Transverse colon (tissue), 4 donors: ENCODE results near the gene NFIA. TPM values are rescaled to one million over a fixed set of nuclear protein-coding genes. Genes with fewer than 3 reads are reported as not detected.

Experiments used
- DNase-seq: peaks from one replicate; pipeline ENCODE4 v3.0.0-alpha.2; 2019
- H3K27ac ChIP-seq, 4 donors: fragments of 200-600 bp; sonication (generic); 2 replicates each; pipeline ENCODE4 v1.5.1; 2016 to 2018; ENCODE audit warnings: inconsistent platforms in 4 of 4
- H3K27me3 ChIP-seq: fragments of 200-600 bp; sonication (generic); 2 replicates; pipeline ENCODE4 v1.5.1; 2017; ENCODE audit warnings: inconsistent platforms
- H3K36me3 ChIP-seq, 4 donors: fragments of 200-600 bp; sonication (generic); 2 replicates each; pipeline ENCODE4 v1.5.1; 2017 to 2019; ENCODE audit warnings: inconsistent platforms in 4 of 4
- H3K4me1 ChIP-seq, 4 donors: fragments of 200-600 bp; sonication (generic); 2 replicates each; pipeline ENCODE4 v1.5.1; 2017 to 2020; ENCODE audit warnings: inconsistent platforms in 4 of 4
- H3K4me3 ChIP-seq, 4 donors: fragments of 200-600 bp; sonication (generic); 1 replicate in 1 of 4; 2 replicates in 3 of 4; pipeline versions ENCODE4 v1.5.1 to v1.6.1; 2017 to 2019; ENCODE audit warnings: inconsistent platforms in 4 of 4
- H3K9me3 ChIP-seq, 2 donors: fragments of 200-600 bp; sonication (generic); 2 replicates each; pipeline ENCODE4 v1.5.1; 2017 to 2019; ENCODE audit warnings: inconsistent platforms in 2 of 2
- EP300 ChIP-seq: sonication (generic); formaldehyde crosslinking; IDR thresholded peaks from one replicate; pipeline ENCODE4 v1.6.1; 2017; ENCODE audit warnings: antibody characterized with exemption, low read depth
- POLR2A ChIP-seq: fragments of 450-650 bp; IDR thresholded peaks from one replicate; pipeline ENCODE4 v1.6.1; 2016; ENCODE audit warnings: antibody characterized with exemption, mild to moderate bottlenecking, moderate library complexity
- POLR2AphosphoS5 ChIP-seq, 3 donors: sonication (generic); formaldehyde crosslinking; IDR thresholded peaks; one replicate each; pipeline ENCODE4 v1.6.1; 2016; ENCODE audit warnings: antibody characterized with exemption in 3 of 3
- whole genome bisulfite sequencing, 2 donors: methylation state at CpG; one replicate each; pipeline ENCODE4 v1.1.5; 2018; ENCODE audit warnings: low coverage in 1 of 2; 5-methylcytosine and 5-hydroxymethylcytosine counted together
- in situ Hi-C, 4 donors: fragments of 200-750 bp; cut with MboI; loops; one replicate each; pipeline versions ENCODE4 v1.15.0 to v1.15.1; 2017; ENCODE audit warnings: low sequenced_read_pairs in 3 of 4, low pct_ligation_motif_present in 1 of 4, low pct_unique_long_range_greater_than_20kb in 1 of 4
- intact Hi-C: fragments of 100-400 bp; cut with DNase I; formaldehyde crosslinking; loops from one replicate; pipeline ENCODE4 v1.15.1; 2023; ENCODE audit warnings: low total_unique reads
- total RNA-seq, 4 donors: library from RNA; depleted of rRNA; stranded (reverse); fragments of >200 nt; gene quantifications; one replicate each; pipeline ENCODE4 v1.1.0, GENCODE V29; 2016
- TF ChIP-seq, protein P1 (sequence below), 5 experiments: fragments of 200-600 bp in 3 of 5; fragments of 450-650 bp in 2 of 5; sonication (generic) in 3 of 5; IDR thresholded peaks; 1 replicate in 2 of 5; 2 replicates in 3 of 5; pipeline ENCODE4 v1.5.1; 2016 to 2017; ENCODE audit warnings: antibody characterized with exemption in 5 of 5, inconsistent platforms in 3 of 5, mild to moderate bottlenecking in 2 of 5, moderate library complexity in 1 of 5

Gene NFIA
- total RNA-seq, 4 donors from 2014 or later, result 17.3 to 37.2 (median 29.8) TPM

GRCh38 chr1:61050541-61051442, 31.6 kb upstream of the NFIA start:
- Histone ChIP-seq H3K9me3 (no peaks in the 10 kb centered on the region), H3K27me3 (peaks cover 2% of the 10 kb centered on the region), H3K4me1 (peaks cover 11 to 45% (median 22%) of the 10 kb centered on the region in 4 donors), H3K4me3 (peak overlapping the region; percentile 89 to 96 (median 94)), H3K36me3 (no peaks in the 10 kb centered on the region), H3K27ac (peak overlapping the region; percentile 93 to 96 (median 96))
- peak; percentile 59 for DNase-seq
- WGBS, 2 donors, result 5% methylated on average over 5 to 49 of the region's 85 CpGs
- TF ChIP-seq POLR2AphosphoS5 (IDR thresholded peaks at IDR 0.05), result no peak
- TF ChIP-seq, protein P1, sequence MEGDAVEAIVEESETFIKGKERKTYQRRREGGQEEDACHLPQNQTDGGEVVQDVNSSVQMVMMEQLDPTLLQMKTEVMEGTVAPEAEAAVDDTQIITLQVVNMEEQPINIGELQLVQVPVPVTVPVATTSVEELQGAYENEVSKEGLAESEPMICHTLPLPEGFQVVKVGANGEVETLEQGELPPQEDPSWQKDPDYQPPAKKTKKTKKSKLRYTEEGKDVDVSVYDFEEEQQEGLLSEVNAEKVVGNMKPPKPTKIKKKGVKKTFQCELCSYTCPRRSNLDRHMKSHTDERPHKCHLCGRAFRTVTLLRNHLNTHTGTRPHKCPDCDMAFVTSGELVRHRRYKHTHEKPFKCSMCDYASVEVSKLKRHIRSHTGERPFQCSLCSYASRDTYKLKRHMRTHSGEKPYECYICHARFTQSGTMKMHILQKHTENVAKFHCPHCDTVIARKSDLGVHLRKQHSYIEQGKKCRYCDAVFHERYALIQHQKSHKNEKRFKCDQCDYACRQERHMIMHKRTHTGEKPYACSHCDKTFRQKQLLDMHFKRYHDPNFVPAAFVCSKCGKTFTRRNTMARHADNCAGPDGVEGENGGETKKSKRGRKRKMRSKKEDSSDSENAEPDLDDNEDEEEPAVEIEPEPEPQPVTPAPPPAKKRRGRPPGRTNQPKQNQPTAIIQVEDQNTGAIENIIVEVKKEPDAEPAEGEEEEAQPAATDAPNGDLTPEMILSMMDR (IDR thresholded peaks at IDR 0.05), result no peak
- TF ChIP-seq POLR2A, result no peak
- in situ Hi-C loops, result loop anchor here in 3 of 4 donors (10.0 to 25.0 kb wide), 4 partner anchors 284 to 587 kb away; no protein-coding TSS in a partner anchor
- intact Hi-C loops, result loop anchor here (5.0 to 10.0 kb wide), 2 partner anchors 204 to 402 kb away; no protein-coding TSS in a partner anchor

GRCh38 chr1:61051443-61051718, 31.0 kb upstream of the NFIA start:
- Histone ChIP-seq H3K4me1 (peaks cover 16 to 51% (median 28%) of the 10 kb centered on the region in 4 donors), H3K36me3 (no peaks in the 10 kb centered on the region), H3K27ac (peak overlapping the region; percentile 93 to 96 (median 96)), H3K27me3 (peaks cover 2% of the 10 kb centered on the region), H3K9me3 (no peaks in the 10 kb centered on the region), H3K4me3 (peak overlapping the region in 3 of 4 donors; percentile 89 to 96 (median 91))
- intact Hi-C loops (loop anchor here (5.0 to 10.0 kb wide), 2 partner anchors 203 to 401 kb away; no protein-coding TSS in a partner anchor), in situ Hi-C loops (loop anchor here in 3 of 4 donors (10.0 to 25.0 kb wide), 4 partner anchors 283 to 586 kb away; no protein-coding TSS in a partner anchor)
- WGBS, 2 donors, result 35 to 39% methylated on average over 4 of the region's 4 CpGs
- TF ChIP-seq POLR2A (no peak), POLR2AphosphoS5 (IDR thresholded peaks at IDR 0.05) (no peak)
- TF ChIP-seq, protein P1 (IDR thresholded peaks at IDR 0.05), result no peak
- DNase-seq, result no peak

DNA sequence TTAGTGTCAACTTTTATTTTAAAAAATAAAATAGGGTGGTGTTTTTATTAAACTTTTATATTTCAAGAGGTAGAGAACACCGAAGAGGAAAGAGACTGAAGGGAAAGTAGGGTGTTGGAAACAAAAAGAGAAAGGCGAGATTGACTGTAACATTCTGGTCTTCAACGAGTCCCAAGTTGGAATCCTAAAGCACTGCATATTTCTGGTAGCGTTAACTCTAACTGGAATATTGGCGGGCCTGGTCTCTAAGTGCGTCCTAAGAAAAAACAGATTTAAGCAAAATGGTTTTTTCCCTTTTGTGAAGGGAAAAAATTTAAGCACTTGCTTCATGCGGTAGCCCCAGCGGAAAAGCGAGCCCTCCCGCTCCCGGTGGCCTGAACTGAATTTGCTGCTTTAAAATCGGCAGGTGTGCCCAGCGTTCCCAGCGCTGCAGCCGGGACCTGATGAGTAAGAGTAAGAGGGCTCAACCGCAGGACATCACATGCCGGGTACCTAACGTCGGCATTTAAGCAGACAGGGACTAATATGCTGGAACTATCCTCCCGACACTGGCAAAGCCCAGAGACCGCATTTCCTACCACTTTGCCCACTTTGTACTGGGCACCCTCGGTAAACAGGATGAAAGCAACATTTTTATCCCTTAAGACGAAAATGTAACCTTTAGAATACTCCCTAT, 30.5 kb upstream of the NFIA start:
- 65 to 78% methylated on average over 9 to 23 of the region's 23 CpGs for WGBS, 2 donors
- intact Hi-C loops, result loop anchor here (5.0 to 10.0 kb wide), 2 partner anchors 203 to 400 kb away; no protein-coding TSS in a partner anchor
- TF ChIP-seq EP300 (no peak), POLR2AphosphoS5 (IDR thresholded peaks at IDR 0.05) (no peak), POLR2A (no peak)
- TF ChIP-seq, protein P1 (IDR thresholded peaks at IDR 0.05), result no peak
- Histone ChIP-seq H3K9me3 (no peaks in the 10 kb centered on the region), H3K27me3 (peaks cover 2% of the 10 kb centered on the region), H3K27ac (peak overlapping the region; percentile 93 to 96 (median 96)), H3K36me3 (no peaks in the 10 kb centered on the region), H3K4me3 (no peak overlapping the region), H3K4me1 (peaks cover 18 to 53% (median 29%) of the 10 kb centered on the region in 4 donors)
- no peak for DNase-seq
- in situ Hi-C loops, result loop anchor here in 3 of 4 donors (10.0 to 25.0 kb wide), 4 partner anchors 283 to 585 kb away; no protein-coding TSS in a partner anchor
